WTC11 (cell line): ENCODE data around the gene COL27A1. TPM values are rescaled to one million over a fixed set of nuclear protein-coding genes. Genes with fewer than 3 reads are reported as not detected.

Experiments used
- ATAC-seq: fragments of 200-7000 bp; cut with Tn5 transposase; 2 replicates; pipeline ENCODE4 v1.10.0; 2021; ENCODE audit warnings: mild to moderate bottlenecking, moderate library complexity
- CTCF ChIA-PET: fragments of 300-600 bp; sonication (Branson Sonifier 250); formaldehyde crosslinking; loops from one replicate; lab custom pipeline; 2021; ENCODE audit warnings: antibody characterized with exemption; lab: Charles Lee
- POLR2A ChIA-PET: fragments of 350-600 bp; sonication (Branson Sonifier 250); formaldehyde crosslinking; loops from one replicate; lab custom pipeline; 2021; ENCODE audit warnings: antibody characterized with exemption; lab: Charles Lee
- DNase-seq: peaks from one replicate; pipeline ENCODE4 v3.0.0; 2021; ENCODE audit warnings: low spot score
- H3K27ac Mint-ChIP-seq: 2 replicates; pipeline ENCODE4 v1.8.0; 2021; ENCODE audit warnings: mixed read lengths
- H3K27me3 Mint-ChIP-seq: 2 replicates; pipeline ENCODE4 v1.8.0; 2021; ENCODE audit warnings: low read depth, mild to moderate bottlenecking, moderate library complexity, mixed read lengths
- H3K36me3 Mint-ChIP-seq: 2 replicates; pipeline ENCODE4 v1.8.0; 2021; ENCODE audit warnings: mixed read lengths
- H3K4me1 Mint-ChIP-seq: 2 replicates; pipeline ENCODE4 v1.8.0; 2022; ENCODE audit warnings: mixed read lengths
- H3K4me3 Mint-ChIP-seq: 2 replicates; pipeline ENCODE4 v1.8.0; 2021; ENCODE audit warnings: mild to moderate bottlenecking, moderate library complexity, mixed read lengths
- H3K9me3 Mint-ChIP-seq: 2 replicates; pipeline ENCODE4 v1.8.0; 2021; ENCODE audit warnings: mixed read lengths
- CBFB ChIP-seq: sonication (generic); formaldehyde crosslinking; IDR thresholded peaks from 2 replicates; pipeline ENCODE4 v1.8.1; 2022; ENCODE audit warnings: mild to moderate bottlenecking, low read depth, missing genetic modification reagents
- KAT7 ChIP-seq: sonication (generic); formaldehyde crosslinking; IDR thresholded peaks from 2 replicates; pipeline ENCODE4 v1.8.1; 2023; ENCODE audit warnings: missing genetic modification reagents, mild to moderate bottlenecking, borderline replicate concordance
- MXD4 ChIP-seq: fragments of 250-450 bp; sonication (Bioruptor Pico); IDR thresholded peaks from 2 replicates; pipeline ENCODE4 v1.8.0; 2021; ENCODE audit warnings: mild to moderate bottlenecking, moderate library complexity, borderline replicate concordance
- NFATC4 ChIP-seq: fragments of 250-450 bp; sonication (Bioruptor Pico); IDR thresholded peaks from 2 replicates; pipeline ENCODE4 v1.9.0; 2021; ENCODE audit warnings: mild to moderate bottlenecking
- OVOL2 ChIP-seq: fragments of 250-450 bp; sonication (Bioruptor Pico); IDR thresholded peaks from 2 replicates; pipeline ENCODE4 v1.9.0; 2021; ENCODE audit warnings: mild to moderate bottlenecking, borderline replicate concordance
- SP1 ChIP-seq: sonication (generic); formaldehyde crosslinking; conservative IDR thresholded peaks from 2 replicates; pipeline ENCODE4 v1.8.1; 2022; ENCODE audit warnings: missing genetic modification reagents
- ZNF121 ChIP-seq: sonication (generic); formaldehyde crosslinking; IDR thresholded peaks from 2 replicates; pipeline ENCODE4 v1.8.0; 2023; ENCODE audit warnings: missing genetic modification reagents
- ZNF232 ChIP-seq: sonication (generic); formaldehyde crosslinking; IDR thresholded peaks from 2 replicates; pipeline ENCODE4 v1.8.0; 2022; ENCODE audit warnings: mild to moderate bottlenecking, missing genetic modification reagents
- ZNF423 ChIP-seq: fragments of 250-450 bp; sonication (Bioruptor Pico); IDR thresholded peaks from 2 replicates; pipeline ENCODE4 v2.1.2; 2022; ENCODE audit warnings: mild to moderate bottlenecking, moderate library complexity
- total RNA-seq: library from RNA; stranded (reverse); gene quantifications from 3 replicates; pipeline ENCODE4 v1.2.3, GENCODE V29; 2021
- TF ChIP-seq, protein P1 (sequence below): sonication (generic); formaldehyde crosslinking; IDR thresholded peaks from 2 replicates; pipeline ENCODE4 v1.8.1; 2022; ENCODE audit warnings: low read depth, mild to moderate bottlenecking, moderate library complexity, missing genetic modification reagents, borderline replicate concordance
- TF ChIP-seq, protein P2 (sequence below): sonication (generic); formaldehyde crosslinking; IDR thresholded peaks from 2 replicates; pipeline ENCODE4 v1.8.1; 2022; ENCODE audit warnings: mild to moderate bottlenecking, missing genetic modification reagents, moderate library complexity, borderline replicate concordance
- TF ChIP-seq, protein P3 (sequence below): sonication (generic); formaldehyde crosslinking; IDR thresholded peaks from 2 replicates; pipeline ENCODE4 v1.8.1; 2023; ENCODE audit warnings: mild to moderate bottlenecking, missing genetic modification reagents, moderate library complexity
- TF ChIP-seq, protein P4 (sequence below): sonication (generic); formaldehyde crosslinking; IDR thresholded peaks from 2 replicates; pipeline ENCODE4 v1.8.0; 2022; ENCODE audit warnings: mild to moderate bottlenecking, missing genetic modification reagents
- TF ChIP-seq, protein P5 (sequence below): sonication (generic); formaldehyde crosslinking; IDR thresholded peaks from 2 replicates; pipeline ENCODE4 v1.8.1; 2023; ENCODE audit warnings: mild to moderate bottlenecking, missing genetic modification reagents, moderate library complexity
- TF ChIP-seq, protein P6 (sequence below): sonication (generic); formaldehyde crosslinking; IDR thresholded peaks from 2 replicates; pipeline ENCODE4 v1.8.0; 2022; ENCODE audit warnings: mild to moderate bottlenecking, missing genetic modification reagents
- TF ChIP-seq, protein P7 (sequence below): fragments of 250-450 bp; sonication (Bioruptor Pico); IDR thresholded peaks from 2 replicates; pipeline ENCODE4 v1.9.0; 2021; ENCODE audit warnings: mild to moderate bottlenecking, borderline replicate concordance

The COL27A1 gene
- total RNA-seq, 1 experiment from 2014 or later = 47.5 TPM

DNA sequence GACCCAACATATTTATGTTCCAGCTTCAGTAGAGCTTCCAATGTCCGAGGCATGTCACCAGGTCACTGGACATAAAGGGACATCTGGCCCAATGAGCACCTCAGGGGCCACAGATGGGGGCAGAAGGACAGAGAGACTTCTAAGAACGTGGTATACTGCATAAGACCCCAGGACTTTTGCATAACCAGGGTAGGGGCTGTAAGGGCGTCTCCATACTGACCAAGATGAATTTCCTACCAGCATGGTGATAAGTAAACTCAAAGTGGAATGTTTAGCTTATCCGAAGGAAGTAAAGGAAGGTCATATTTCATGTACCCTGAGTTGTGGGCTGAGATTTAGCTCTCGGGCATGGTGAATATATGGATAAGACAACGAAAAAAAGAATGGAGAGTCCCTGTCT lies 17.5 kb upstream of the COL27A1 start:
- ATAC-seq = no peak
- Mint-ChIP-seq H3K4me1 (peaks cover 3% of the 10 kb centered on the region; the same call in 1 of the 2 replicates), H3K27ac (no peak overlapping the region), H3K9me3 (peaks cover 6% of the 10 kb centered on the region; the same call in 1 of the 2 replicates), H3K36me3 (no peaks in the 10 kb centered on the region), H3K27me3 (peaks cover 62% of the 10 kb centered on the region), H3K4me3 (no peak overlapping the region)
- ChIA-PET POLR2A (no interaction called here), CTCF (interaction anchor here (1.5 to 3.0 kb wide), 3 partner anchors 16 to 30 kb away, joined by 5 to 21 read pairs (median 5); partner anchors contain the start of gene COL27A1)
- no peak for DNase-seq
- TF ChIP-seq NFATC4 (CRISPR knock-in tag) (no peak), MXD4 (no peak), ZNF232 (CRISPR knock-in tag) (no peak), OVOL2 (CRISPR knock-in tag) (no peak), KAT7 (CRISPR knock-in tag) (no peak), SP1 (CRISPR knock-in tag) (no peak)
- TF ChIP-seq, protein P1, sequence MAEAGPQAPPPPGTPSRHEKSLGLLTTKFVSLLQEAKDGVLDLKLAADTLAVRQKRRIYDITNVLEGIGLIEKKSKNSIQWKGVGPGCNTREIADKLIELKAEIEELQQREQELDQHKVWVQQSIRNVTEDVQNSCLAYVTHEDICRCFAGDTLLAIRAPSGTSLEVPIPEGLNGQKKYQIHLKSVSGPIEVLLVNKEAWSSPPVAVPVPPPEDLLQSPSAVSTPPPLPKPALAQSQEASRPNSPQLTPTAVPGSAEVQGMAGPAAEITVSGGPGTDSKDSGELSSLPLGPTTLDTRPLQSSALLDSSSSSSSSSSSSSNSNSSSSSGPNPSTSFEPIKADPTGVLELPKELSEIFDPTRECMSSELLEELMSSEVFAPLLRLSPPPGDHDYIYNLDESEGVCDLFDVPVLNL (CRISPR knock-in tag) = no peak
- TF ChIP-seq, protein P2, sequence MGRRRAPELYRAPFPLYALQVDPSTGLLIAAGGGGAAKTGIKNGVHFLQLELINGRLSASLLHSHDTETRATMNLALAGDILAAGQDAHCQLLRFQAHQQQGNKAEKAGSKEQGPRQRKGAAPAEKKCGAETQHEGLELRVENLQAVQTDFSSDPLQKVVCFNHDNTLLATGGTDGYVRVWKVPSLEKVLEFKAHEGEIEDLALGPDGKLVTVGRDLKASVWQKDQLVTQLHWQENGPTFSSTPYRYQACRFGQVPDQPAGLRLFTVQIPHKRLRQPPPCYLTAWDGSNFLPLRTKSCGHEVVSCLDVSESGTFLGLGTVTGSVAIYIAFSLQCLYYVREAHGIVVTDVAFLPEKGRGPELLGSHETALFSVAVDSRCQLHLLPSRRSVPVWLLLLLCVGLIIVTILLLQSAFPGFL = no peak

DNA sequence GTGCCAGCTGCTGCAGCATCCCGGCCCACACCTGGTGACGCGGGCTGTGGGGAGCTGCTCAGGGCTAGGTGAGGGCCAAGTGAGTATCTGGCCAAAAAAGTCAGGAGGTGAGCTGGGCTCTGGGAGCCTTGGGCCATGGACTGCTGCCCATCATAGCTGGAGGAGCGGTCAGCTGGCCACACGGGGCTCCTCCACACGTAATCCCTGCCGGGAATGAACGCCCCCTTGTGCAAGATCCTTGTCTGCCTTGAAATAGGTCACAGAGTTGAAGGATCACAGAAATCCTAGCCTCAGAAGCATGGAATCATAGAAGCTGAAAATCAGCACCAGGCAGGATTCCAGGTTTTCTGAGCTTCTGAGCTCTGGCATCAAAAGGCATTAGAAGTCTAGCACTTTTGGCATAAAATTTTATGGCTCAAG lies 16.8 kb upstream of the COL27A1 start:
- no peaks in the 10 kb centered on the region; the same call in 1 of the 2 replicates for H3K4me1 Mint-ChIP-seq
- no peak overlapping the region for H3K4me3 Mint-ChIP-seq
- POLR2A ChIA-PET = no interaction called here
- peaks cover 66% of the 10 kb centered on the region for H3K27me3 Mint-ChIP-seq
- CTCF ChIA-PET = interaction anchor here (1.5 to 3.0 kb wide), 3 partner anchors 15 to 30 kb away, joined by 5 to 21 read pairs (median 5); partner anchors contain the start of gene COL27A1
- no peak overlapping the region for H3K27ac Mint-ChIP-seq
- peaks cover 6% of the 10 kb centered on the region; the same call in 1 of the 2 replicates for H3K9me3 Mint-ChIP-seq
- no peak for DNase-seq
- no peak for ATAC-seq
- TF ChIP-seq ZNF121 (CRISPR knock-in tag) = peak; percentile 60; the same call in 1 of the 2 replicates
- TF ChIP-seq, protein P3, sequence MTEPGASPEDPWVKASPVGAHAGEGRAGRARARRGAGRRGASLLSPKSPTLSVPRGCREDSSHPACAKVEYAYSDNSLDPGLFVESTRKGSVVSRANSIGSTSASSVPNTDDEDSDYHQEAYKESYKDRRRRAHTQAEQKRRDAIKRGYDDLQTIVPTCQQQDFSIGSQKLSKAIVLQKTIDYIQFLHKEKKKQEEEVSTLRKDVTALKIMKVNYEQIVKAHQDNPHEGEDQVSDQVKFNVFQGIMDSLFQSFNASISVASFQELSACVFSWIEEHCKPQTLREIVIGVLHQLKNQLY (CRISPR knock-in tag) = no peak
- H3K36me3 Mint-ChIP-seq = no peaks in the 10 kb centered on the region

DNA sequence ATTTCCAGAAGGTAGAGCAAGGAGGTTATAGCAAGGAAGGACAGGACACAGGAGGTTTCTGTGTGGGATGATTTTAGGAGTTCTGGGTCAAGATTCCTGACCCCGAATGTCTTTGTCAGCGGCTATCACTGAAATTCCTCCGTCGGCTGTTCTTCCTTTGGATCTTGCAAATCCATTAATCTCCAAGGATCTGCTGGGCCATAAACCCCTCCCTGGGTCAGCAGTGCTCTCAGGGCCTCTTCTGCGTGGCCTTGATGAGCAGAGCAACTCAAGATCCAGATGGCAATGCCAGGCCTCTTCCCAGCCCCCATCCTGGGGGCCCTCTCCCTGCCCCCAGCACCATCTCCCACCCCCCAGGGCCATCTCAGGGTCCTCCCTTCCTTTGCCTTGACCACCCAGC lies 16.3 kb upstream of the COL27A1 start:
- CTCF ChIA-PET = interaction anchor here (1.5 to 3.0 kb wide), 3 partner anchors 14 to 31 kb away, joined by 5 to 21 read pairs (median 5); partner anchors contain the start of gene COL27A1
- Mint-ChIP-seq H3K4me3 (no peak overlapping the region), H3K9me3 (peaks cover 6% of the 10 kb centered on the region; the same call in 1 of the 2 replicates), H3K4me1 (no peaks in the 10 kb centered on the region), H3K27ac (no peak overlapping the region), H3K36me3 (no peaks in the 10 kb centered on the region), H3K27me3 (peaks cover 64% of the 10 kb centered on the region)
- ATAC-seq (no peak), DNase-seq (no peak)
- POLR2A ChIA-PET = no interaction called here
- no peak for TF ChIP-seq CBFB (CRISPR knock-in tag)
- TF ChIP-seq KAT7 (CRISPR knock-in tag) = no peak
- TF ChIP-seq, protein P4, sequence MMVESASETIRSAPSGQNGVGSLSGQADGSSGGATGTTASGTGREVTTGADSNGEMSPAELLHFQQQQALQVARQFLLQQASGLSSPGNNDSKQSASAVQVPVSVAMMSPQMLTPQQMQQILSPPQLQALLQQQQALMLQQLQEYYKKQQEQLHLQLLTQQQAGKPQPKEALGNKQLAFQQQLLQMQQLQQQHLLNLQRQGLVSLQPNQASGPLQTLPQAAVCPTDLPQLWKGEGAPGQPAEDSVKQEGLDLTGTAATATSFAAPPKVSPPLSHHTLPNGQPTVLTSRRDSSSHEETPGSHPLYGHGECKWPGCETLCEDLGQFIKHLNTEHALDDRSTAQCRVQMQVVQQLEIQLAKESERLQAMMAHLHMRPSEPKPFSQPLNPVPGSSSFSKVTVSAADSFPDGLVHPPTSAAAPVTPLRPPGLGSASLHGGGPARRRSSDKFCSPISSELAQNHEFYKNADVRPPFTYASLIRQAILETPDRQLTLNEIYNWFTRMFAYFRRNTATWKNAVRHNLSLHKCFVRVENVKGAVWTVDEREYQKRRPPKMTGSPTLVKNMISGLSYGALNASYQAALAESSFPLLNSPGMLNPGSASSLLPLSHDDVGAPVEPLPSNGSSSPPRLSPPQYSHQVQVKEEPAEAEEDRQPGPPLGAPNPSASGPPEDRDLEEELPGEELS (CRISPR knock-in tag) = no peak
- TF ChIP-seq, protein P5, sequence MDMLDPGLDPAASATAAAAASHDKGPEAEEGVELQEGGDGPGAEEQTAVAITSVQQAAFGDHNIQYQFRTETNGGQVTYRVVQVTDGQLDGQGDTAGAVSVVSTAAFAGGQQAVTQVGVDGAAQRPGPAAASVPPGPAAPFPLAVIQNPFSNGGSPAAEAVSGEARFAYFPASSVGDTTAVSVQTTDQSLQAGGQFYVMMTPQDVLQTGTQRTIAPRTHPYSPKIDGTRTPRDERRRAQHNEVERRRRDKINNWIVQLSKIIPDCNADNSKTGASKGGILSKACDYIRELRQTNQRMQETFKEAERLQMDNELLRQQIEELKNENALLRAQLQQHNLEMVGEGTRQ (CRISPR knock-in tag) = no peak
- TF ChIP-seq, protein P6, sequence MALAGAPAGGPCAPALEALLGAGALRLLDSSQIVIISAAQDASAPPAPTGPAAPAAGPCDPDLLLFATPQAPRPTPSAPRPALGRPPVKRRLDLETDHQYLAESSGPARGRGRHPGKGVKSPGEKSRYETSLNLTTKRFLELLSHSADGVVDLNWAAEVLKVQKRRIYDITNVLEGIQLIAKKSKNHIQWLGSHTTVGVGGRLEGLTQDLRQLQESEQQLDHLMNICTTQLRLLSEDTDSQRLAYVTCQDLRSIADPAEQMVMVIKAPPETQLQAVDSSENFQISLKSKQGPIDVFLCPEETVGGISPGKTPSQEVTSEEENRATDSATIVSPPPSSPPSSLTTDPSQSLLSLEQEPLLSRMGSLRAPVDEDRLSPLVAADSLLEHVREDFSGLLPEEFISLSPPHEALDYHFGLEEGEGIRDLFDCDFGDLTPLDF (CRISPR knock-in tag) = no peak
- no peak for TF ChIP-seq NFATC4 (CRISPR knock-in tag)
- TF ChIP-seq, protein P7, sequence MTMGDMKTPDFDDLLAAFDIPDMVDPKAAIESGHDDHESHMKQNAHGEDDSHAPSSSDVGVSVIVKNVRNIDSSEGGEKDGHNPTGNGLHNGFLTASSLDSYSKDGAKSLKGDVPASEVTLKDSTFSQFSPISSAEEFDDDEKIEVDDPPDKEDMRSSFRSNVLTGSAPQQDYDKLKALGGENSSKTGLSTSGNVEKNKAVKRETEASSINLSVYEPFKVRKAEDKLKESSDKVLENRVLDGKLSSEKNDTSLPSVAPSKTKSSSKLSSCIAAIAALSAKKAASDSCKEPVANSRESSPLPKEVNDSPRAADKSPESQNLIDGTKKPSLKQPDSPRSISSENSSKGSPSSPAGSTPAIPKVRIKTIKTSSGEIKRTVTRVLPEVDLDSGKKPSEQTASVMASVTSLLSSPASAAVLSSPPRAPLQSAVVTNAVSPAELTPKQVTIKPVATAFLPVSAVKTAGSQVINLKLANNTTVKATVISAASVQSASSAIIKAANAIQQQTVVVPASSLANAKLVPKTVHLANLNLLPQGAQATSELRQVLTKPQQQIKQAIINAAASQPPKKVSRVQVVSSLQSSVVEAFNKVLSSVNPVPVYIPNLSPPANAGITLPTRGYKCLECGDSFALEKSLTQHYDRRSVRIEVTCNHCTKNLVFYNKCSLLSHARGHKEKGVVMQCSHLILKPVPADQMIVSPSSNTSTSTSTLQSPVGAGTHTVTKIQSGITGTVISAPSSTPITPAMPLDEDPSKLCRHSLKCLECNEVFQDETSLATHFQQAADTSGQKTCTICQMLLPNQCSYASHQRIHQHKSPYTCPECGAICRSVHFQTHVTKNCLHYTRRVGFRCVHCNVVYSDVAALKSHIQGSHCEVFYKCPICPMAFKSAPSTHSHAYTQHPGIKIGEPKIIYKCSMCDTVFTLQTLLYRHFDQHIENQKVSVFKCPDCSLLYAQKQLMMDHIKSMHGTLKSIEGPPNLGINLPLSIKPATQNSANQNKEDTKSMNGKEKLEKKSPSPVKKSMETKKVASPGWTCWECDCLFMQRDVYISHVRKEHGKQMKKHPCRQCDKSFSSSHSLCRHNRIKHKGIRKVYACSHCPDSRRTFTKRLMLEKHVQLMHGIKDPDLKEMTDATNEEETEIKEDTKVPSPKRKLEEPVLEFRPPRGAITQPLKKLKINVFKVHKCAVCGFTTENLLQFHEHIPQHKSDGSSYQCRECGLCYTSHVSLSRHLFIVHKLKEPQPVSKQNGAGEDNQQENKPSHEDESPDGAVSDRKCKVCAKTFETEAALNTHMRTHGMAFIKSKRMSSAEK = no peak
- TF ChIP-seq ZNF423 (CRISPR knock-in tag) = no peak
